NCI-H1436 (cell line): ENCODE data around the gene ZBTB32.
"Not testable (repeated sequence)": the region's sequence is repeated elsewhere in the genome, so short reads cannot be mapped to it uniquely, and the experiment has no call there.

Experiments
- DNase-seq: peaks from one replicate; lab custom pipeline; 2025; lab: John Stamatoyannopoulos, UW

Gene ZBTB32

DNA sequence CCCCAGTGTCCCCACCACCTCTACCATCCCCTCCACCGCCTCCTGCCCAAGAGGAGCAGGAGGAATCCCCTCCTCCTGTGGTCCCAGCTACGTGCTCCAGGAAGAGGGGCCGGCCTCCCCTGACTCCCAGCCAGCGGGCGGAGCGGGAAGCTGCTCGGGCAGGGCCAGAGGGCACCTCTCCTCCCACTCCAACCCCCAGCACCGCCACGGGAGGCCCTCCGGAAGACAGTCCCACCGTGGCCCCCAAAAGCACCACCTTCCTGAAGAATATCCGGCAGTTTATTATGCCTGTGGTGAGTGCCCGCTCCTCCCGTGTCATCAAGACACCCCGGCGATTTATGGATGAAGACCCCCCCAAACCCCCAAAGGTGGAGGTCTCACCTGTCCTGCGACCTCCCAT lies 16.3 kb downstream of the ZBTB32 start:
- no peak for DNase-seq

- DNase-seq = no peak
Observed at GRCh38 chr19:35721374-35721773, 17.0 kb downstream of the ZBTB32 start.

GRCh38 chr19:35722461-35722860 lies 18.1 kb downstream of the ZBTB32 start:
- DNase-seq = no peak

- DNase-seq = no peak
Observed at GRCh38 chr19:35722897-35723296, 18.5 kb downstream of the ZBTB32 start.

GRCh38 chr19:35723671-35724070 lies 19.3 kb downstream of the ZBTB32 start:
- no peak for DNase-seq

DNA sequence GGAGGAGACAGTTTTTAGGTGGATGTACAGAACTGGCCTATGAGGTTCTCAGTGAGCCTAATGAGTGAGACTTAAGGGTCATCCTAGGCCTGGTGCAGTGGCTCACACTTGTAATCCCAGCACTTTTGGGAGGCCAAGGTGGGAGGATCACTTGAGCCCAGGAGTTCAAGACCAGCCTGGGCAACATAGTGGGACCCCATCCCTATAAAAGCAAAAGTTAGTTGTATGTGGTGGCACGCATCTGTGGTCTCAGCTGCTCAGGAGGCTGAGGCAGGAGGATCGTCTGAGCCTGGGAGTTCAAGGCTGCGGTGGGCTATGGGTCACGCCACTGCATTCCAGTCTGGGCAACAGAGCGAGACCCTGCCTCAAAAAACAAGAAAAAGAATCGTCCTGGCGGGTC lies 19.8 kb downstream of the ZBTB32 start:
- not testable (repeated sequence) for DNase-seq

DNA sequence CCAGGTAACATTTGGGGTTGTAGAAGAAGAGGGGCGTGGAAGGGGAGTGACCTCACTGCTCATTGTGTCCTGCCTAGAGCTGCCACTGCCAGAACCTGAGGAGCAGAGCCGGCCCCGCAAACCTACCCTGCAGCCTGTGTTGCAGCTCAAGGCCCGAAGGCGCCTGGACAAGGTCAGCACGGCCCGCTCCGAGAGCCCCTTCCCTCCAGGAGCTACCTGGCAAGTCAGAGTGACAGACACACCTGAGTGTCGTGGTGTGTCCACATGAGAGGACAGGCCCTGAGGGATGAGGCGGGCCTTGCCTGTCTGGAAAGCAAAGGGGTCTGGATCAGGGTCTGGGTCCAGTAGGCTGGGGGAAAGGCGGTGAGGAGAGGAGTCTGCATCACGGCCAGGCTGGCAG lies 20.2 kb downstream of the ZBTB32 start:
- no peak for DNase-seq

GRCh38 chr19:35725216-35725861 lies 21.0 kb downstream of the ZBTB32 start:
- DNase-seq = no peak

DNA sequence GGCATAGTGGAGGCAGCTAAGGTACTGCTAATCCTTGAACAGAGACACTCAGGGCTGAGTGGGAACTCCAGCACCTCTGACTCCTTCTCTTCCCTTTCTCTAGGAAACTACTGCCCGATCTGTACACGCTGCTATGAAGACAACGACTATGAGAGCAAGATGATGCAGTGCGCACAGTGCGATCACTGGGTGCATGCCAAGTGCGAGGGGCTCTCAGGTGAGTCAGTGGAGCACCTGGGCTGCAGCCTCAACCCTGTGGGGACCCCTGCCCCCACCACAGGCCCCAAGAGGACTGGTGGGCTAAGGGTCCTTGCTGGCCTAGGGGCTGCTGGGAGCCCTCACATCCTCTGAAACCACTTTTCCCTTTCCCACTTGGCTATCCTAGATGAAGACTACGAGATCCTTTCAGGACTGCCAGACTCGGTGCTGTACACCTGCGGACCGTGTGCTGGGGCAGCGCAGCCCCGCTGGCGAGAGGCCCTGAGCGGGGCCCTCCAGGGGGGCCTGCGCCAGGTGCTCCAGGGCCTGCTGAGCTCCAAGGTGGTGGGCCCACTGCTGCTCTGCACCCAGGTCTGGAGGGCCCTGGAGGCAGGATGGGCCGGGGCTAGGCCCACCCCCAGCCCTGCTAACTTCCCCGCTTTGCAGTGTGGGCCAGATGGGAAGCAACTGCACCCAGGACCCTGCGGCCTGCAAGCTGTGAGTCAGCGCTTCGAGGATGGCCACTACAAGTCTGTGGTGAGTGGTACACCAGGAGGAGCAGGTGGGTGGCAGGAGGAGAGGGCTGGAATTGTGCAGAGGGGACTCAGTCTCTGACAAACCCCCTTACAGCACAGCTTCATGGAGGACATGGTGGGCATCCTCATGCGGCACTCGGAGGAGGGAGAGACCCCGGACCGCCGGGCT lies 22.9 kb downstream of the ZBTB32 start:
- DNase-seq = no peak

- DNase-seq = no peak
Observed at GRCh38 chr19:35727956-35728706, 23.8 kb downstream of the ZBTB32 start.

- no peak for DNase-seq
Observed at GRCh38 chr19:35729021-35729420, 24.7 kb downstream of the ZBTB32 start.

GRCh38 chr19:35729763-35730162 lies 25.4 kb downstream of the ZBTB32 start:
- no peak for DNase-seq

DNA sequence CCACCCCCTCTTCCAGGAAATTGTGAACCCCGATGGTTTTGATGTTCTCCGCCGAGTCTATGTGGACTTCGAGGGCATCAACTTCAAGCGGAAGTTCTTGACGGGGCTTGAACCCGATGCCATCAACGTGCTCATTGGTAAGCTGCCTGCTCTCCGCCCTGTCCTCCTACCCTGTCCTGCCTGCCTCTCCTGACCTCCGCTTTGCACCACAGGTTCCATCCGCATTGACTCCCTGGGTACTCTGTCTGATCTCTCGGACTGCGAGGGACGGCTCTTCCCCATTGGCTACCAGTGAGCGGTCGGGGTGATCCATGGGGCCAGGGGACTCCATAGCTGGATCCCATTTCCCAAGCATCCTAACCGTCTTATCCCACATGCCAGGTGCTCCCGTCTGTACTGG lies 26.0 kb downstream of the ZBTB32 start:
- no peak for DNase-seq

DNA sequence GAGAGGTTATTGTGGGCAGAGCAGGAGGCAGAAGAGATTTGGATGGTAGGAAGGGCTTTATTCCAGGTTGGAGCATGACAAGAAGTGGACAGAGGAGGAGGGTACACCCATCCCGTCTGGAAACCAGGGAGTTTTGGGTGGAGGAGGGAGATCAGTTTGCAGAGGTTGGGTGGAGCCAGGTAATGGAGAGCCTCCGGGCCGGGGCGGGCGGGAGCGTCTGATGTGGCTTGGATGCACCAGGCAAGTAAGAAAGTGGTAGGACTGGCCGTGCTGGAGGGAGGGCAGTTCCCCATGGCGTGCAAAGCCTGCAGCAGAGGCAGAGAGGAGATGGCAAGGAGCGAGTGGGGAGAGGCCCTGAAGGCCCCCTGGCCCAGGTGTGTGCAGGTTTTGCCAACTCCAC lies 27.0 kb downstream of the ZBTB32 start:
- no peak for DNase-seq

- DNase-seq = no peak
Observed at GRCh38 chr19:35731779-35732405, 27.5 kb downstream of the ZBTB32 start.

- no peak for DNase-seq
Observed at GRCh38 chr19:35732540-35733179, 28.3 kb downstream of the ZBTB32 start.

DNA sequence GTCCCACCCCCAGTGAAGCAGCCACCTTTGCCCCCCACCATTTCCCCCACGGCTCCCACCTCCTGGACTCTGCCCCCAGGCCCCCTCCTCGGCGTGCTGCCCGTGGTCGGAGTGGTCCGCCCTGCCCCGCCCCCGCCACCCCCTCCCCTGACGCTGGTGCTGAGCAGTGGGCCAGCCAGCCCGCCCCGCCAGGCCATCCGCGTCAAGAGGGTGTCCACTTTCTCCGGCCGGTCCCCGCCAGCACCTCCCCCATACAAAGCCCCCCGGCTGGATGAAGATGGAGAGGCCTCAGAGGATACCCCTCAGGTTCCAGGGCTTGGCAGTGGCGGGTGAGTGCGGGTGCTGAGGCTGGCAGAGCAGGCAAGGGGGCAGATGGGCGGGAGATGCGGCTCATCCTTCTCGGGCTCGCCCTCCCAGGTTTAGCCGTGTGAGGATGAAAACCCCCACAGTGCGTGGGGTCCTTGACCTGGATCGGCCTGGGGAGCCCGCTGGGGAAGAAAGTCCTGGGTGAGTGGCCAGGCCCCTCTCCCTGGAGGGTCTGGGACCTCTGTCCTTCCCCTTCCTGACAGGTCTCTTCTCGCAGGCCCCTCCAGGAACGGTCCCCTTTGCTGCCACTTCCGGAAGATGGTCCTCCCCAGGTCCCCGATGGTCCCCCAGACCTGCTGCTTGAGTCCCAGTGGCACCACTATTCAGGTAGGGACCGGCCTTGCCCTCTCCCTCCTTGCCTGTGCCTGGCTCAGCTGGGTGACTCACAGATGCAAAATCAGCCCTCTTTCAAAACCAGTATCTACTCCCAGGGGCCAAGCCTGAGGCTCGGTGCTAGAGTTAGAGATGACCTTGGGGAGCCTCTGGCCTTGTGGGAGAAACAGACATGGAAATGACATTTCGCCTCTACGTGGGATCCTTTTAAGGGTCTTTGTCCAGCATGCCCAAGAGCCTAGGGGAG lies 29.1 kb downstream of the ZBTB32 start:
- DNase-seq = no peak

- no peak for DNase-seq
Observed at GRCh38 chr19:35734273-35734672, 29.9 kb downstream of the ZBTB32 start.

DNA sequence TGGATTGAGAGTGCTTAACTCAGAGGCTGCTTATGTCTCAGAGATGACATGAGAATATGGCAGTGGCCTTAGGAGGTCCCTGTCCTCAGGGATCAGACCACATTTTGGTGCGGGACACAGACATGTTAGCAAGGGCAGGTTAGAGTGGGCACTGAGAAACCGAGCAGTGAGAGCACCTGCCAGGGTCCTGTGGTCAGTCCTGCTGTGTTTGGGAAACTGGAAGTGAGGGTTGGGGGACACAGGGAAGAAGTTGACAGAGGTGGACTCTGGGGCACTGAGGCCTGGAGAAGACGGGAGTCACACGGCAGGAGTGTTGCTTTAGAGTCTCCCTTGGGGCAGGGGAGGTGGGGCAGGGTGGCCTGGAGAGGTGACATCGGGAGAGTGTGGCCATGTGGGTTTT lies 30.5 kb downstream of the ZBTB32 start:
- DNase-seq = no peak
